NCI-H2081 (cell line): ENCODE results near the gene COL20A1.
"Not testable (repeated sequence)": the region's sequence is repeated elsewhere in the genome, so short reads cannot be mapped to it uniquely, and the experiment has no call there.

Source experiments
- DNase-seq, 2 experiments: peaks; one replicate each; lab custom pipeline; 2025; lab: John Stamatoyannopoulos, UW

COL20A1 gene

GRCh38 chr20:63377256-63377941 lies 84.4 kb downstream of the COL20A1 start:
- no peak for DNase-seq

GRCh38 chr20:63377951-63378381 lies 85.0 kb downstream of the COL20A1 start:
- DNase-seq: no peak

GRCh38 chr20:63378626-63379025 lies 85.6 kb downstream of the COL20A1 start:
- no peak for DNase-seq

DNA sequence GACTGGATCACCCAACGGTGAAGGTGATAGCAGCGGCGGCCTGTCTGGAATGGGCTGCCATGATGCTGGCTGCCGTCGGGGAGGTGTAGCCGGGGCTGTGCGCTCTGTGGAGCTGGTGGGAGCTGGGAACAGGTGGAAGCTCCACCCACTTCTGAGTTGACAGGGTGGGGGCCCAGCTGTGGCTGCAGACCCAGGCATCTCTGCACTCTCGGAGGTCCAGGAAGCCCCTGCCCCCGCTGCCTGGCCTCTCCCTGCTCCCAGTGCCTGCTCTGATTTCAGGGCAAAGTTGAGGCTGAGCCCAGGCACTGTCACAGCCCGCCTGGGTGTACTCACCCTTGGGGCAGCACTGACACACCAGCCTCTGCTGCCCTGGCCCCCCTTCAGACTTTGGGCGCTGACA lies 86.3 kb downstream of the COL20A1 start:
- DNase-seq: no peak

DNA sequence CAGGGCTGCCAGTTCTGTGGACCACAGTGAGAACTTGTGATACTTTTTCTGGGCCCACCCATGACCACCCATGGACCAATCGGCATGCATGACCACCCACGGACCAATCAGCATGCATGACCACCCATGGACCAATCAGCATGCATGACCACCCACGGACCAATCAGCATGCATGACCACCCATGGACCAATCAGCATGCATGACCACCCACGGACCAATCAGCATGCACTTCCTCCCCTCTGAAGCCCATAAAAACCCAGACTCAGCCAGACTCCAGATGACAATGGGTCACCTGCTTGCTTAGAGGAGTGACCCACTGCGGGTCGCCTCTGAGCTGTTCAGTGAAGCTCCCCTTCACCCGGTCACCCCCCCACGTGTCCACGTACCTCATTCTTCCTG lies 86.9 kb downstream of the COL20A1 start:
- not testable (repeated sequence) for DNase-seq

GRCh38 chr20:63380346-63380870 lies 87.4 kb downstream of the COL20A1 start:
- no peak for DNase-seq

DNA sequence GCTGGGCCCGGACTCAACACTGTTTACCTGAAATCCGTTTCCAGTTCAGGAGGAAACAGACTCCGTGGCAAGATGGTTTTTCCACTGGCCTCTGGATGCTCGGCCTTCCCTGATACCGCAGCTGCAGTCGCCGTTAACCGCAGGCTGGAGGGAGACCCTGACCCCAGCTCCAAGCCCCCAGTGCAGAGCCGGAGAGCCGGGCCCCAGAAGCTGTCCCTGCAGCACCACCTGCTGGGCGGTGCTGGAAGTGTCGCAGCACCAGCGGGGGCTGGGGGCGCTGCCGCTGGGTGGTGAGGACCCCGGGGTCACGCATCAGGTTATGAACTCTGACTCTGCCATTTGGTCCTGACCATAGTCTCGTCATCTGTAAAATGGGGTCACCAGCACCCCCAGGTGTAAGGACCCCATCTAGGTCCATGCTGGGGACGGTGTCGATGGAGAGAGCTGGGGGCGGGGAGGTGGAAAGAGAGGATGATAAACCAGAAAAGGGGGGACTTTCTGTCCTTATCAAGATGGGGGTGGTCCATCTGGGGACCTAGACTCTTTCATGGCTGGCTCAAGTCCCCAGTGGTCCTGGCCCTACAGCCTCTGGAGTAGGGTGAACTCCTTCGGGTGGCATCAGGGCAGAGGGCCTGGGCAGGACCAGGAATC lies 88.9 kb downstream of the COL20A1 start:
- DNase-seq: no peak

GRCh38 chr20:63382551-63383300 lies 89.7 kb downstream of the COL20A1 start:
- DNase-seq: no peak

DNA sequence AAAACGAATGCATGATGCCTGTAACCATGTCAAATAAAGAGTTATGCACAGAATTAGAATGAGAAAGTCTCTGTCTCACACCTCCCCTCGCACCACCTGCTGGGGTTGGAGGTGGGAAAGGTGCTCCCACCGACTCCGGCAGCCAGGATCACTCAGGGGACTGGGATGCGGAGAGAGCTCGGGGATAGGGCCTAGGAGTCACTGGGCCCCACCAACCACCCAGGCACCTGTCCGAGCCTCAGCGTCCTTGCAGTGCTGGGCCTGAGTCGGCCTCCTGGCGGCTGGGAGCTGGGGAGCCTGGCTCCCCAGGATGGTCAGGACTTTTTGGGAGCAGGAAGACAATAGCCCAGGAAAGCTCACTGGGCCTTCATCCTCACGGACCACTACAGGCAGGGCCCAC lies 90.6 kb downstream of the COL20A1 start:
- no peak for DNase-seq

GRCh38 chr20:63384336-63384735 lies 91.3 kb downstream of the COL20A1 start:
- no peak for DNase-seq
